GM18870 (cell line): ENCODE measurements around the gene MMP28.

ENCODE experiments used
- ATAC-seq: cut with Tn5 transposase; IDR thresholded peaks from one replicate; pipeline ENCODE4 v1.9.1; 2021; ENCODE audit warnings: moderate library complexity; ENCODE audit not compliant: unreplicated experiment

Gene MMP28, protein sequence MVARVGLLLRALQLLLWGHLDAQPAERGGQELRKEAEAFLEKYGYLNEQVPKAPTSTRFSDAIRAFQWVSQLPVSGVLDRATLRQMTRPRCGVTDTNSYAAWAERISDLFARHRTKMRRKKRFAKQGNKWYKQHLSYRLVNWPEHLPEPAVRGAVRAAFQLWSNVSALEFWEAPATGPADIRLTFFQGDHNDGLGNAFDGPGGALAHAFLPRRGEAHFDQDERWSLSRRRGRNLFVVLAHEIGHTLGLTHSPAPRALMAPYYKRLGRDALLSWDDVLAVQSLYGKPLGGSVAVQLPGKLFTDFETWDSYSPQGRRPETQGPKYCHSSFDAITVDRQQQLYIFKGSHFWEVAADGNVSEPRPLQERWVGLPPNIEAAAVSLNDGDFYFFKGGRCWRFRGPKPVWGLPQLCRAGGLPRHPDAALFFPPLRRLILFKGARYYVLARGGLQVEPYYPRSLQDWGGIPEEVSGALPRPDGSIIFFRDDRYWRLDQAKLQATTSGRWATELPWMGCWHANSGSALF

DNA sequence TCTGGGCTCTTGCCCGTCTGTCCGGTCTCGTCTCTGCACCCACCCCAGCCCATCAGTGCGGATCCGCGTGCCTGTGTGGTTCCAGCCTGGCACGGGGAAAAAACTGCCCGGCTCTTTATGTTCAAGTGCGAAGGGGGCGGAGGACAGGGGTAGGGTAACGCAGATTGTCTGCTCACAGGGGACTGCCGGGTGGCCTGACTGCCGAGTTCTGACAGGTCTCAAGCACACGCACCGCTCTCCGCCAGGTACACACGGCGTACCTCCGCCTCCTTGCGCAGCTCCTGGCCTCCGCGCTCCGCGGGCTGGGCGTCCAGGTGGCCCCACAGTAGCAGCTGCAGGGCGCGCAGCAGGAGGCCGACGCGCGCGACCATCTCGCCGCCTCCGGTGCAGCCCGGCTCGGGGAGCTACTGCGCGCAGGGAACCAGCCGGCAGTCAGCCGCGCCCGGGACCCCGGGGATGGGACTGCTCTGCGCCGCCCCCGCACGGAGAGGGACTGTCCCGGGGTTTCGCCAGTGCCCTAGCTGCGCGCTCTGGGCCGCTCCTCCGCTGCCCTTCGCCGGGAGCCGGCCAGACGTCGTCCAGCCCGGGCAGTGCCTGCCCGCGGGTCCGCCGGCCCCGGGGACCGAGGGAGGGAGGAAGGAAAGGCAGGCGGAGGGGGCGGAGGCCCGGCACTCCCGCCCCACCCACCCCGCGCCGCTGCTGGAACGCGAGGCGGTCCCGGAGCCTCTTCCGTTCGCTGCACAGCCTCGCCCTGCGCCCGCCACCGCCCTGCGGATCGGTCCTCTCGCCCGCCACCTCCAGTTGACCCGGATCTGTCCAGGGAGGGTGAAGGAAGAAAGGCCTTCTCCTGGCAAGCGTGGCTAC, at the start of gene MMP28:
Gene MMP28 (minus strand): TSS at position 635 of the 864 bp plus-strand sequence. CDS start 264 bp downstream, at position 371.
- no peak for ATAC-seq

DNA sequence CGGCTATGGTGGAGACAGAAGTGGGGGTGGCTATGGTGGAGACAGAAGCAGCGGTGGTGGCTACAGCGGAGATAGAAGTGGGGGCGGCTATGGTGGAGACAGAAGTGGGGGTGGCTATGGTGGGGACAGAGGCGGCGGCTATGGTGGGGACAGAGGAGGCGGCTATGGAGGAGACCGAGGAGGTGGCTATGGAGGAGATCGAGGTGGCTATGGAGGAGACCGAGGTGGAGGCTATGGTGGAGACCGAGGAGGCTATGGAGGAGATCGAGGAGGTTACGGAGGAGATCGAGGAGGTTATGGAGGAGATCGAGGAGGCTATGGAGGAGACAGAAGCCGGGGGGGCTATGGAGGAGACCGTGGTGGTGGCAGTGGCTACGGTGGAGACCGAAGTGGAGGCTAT, 49.1 kb upstream of the MMP28 start:
- no peak for ATAC-seq

DNA sequence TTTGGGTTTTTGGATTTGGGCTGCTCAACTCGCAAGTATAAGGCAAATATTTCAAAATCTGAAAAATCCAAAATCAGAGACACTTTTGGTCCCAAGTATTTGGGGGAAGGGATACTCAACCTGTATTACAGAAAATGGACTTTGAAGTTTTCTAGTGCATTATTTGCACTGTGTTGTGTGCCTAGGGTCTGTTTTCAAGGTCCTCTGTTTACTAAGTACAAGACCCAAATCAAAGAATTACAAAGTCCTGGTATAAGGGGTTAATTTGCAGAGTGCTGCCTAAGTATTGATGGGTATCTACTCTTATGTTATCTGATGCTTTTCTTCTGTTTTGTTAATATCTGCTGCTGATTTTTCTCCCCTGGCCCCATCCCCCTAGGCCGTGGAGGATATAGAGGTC, 48.3 kb upstream of the MMP28 start:
- ATAC-seq, result no peak

DNA sequence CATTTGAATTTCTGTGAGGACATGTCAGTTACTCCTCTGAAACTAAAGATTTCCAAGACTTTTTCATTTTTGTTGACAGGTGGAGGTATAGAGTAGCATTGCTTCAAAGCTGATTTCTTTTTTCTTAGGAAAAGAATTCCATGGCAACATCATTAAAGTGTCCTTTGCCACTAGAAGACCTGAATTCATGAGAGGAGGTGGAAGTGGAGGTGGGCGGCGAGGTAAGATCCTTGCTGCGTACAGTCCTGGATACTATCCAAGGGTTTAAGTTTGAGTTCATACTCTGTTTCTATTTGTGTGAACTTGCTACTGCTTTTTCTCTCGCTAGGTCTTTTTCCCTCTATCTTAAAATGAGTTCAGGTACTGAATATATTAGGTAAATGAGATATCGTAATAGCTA, 46.8 kb upstream of the MMP28 start:
- ATAC-seq, result no peak

DNA sequence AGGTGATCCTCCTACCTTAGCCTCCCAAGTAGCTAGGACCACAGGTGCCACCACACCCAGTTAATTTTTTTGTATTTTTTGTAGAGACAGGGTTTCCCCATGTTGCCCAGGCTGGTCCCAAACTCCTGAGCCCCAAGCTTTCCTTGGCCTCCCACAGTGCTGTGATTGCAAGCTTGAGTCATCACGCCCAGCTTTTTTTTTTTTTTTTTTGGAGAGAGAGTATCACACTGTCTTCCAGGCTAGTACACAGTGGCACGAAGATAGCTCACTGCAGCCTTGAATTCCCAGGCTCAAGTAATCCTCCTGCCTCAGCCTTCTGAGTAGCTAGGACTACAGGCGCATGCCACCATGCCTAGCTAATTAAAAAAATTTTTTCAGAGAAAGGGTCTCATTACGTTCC, 46.1 kb upstream of the MMP28 start:
- ATAC-seq, result no peak

DNA sequence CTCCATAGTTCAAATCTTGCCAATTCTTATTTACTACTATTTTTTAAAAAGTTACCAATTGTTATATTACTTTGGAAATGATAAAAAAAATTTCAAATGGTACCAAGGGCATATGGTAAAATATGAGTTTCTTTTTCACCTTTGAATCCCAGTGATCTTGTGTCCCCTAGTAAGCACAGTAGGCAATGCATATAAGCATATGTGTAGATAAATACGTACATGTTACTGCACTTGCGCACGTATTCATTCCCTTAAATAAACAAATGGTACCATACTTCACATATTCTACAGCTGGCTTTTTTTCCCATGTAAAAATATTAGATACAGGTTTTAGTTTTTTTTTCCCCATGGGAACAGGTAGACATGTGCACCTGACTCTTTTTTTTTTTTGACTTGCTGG, 45.7 kb upstream of the MMP28 start:
- no peak for ATAC-seq

DNA sequence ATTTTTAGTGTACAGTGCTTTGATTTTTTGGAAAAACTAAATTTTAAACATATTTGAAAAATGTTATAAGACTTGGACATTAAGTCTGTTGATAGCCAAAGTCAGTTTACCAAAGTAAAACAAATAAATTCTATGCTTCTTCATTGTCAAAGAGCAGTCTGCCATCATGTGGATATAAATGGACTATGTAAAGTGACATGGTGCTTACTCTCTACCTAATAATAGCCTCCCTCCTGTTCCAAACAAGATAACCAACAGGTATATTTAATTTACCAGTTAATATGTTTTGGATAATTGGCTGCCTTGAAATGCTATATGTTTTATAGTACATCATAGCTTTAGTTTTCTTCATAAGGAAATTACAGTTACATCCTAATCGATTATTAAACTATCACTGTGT, 29.8 kb upstream of the MMP28 start:
- no peak for ATAC-seq

DNA sequence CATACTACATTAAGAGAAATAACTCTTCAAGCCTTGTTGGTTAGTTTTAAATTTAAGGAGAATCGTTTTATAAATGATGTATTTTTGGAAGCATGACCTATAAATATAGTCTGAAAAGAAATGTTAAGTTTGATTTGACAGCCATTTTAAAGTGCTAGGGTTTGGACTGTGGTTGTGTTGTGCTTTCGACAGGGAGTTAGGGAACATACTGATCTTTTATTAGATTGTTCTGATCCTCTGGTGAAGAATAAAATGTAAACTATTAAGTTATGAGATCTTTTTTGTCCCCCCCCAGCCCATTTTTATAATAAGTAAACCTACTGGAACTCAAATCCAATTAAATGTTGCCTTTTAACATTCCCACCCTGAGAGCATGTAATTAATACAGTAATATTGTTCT, 25.9 kb upstream of the MMP28 start:
- no peak for ATAC-seq

DNA sequence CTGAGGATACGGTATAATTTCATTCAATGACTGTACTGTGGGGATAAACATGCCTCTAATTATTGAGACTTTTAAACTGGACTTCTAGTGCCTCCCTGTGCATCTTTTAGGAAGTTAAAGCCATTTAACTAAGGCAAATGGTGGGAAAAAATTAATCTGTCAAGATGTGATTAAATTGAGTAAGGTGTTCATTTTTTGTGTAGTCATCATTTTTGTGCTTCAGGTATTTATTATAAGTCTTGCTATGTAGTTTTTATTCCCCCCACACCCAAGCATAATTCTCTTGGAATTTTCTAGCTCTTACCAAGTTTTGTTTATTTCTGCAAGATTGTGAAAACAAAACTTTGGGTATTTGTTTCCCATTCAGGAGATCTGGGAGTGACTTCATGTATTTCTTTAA, 24.0 kb upstream of the MMP28 start:
- ATAC-seq, result no peak

DNA sequence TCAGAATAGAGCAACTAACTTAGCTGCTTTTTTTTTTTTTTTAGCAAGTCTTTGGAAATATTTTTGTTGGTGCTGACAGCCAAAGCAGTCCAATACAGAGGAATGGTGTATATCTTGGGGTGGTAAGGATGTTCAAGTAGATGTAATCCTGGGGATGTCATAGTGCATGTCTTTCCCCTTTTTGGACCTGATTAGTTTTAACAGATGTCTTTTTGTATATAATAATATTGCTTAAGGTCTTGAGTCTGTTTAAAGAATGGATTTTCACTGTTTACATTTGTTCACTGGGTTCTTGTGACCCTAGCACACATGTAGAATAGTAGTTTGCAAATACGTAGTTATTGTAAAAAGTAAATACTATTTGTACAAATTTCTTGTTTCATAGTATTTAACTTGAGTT, 21.8 kb upstream of the MMP28 start:
- no peak for ATAC-seq

DNA sequence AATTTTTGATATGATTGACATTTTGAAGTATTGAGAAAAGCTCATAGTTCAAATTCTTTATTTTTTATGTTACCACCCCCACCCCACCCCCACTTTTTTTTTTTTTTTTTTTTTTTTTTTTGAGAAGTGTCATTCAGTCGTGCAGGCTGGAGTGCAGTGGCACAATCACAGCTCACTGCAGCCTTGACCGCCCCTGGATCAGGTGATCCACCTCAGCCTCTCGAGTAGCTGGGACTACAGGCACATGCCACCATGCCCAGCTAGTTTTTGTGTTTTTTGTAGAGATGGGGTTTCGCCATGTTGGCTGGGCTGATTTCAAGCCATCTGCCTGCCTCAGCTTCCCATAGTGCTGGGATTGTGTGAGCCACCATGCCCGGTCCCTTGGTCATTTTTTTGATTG, 21.3 kb upstream of the MMP28 start:
- ATAC-seq, result no peak

DNA sequence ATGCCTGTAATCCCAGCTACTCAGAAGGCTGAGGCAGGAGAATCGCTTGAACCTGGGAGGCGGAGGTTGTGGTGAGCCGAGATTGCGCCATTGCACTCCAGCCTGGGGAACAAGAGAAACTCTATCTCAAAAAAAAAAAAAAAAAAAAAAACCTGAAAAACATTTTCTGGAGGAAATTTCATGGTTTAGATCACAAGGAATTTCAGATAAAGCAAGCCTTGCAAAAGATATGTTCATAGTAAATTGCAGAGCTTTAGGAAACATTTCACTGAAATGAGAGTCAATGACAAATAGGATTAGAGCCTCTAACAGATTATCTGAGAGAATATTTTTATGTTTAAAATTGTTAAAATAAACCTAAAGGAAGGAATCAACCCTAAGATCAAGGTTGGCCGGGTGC, 17.0 kb upstream of the MMP28 start:
- no peak for ATAC-seq

DNA sequence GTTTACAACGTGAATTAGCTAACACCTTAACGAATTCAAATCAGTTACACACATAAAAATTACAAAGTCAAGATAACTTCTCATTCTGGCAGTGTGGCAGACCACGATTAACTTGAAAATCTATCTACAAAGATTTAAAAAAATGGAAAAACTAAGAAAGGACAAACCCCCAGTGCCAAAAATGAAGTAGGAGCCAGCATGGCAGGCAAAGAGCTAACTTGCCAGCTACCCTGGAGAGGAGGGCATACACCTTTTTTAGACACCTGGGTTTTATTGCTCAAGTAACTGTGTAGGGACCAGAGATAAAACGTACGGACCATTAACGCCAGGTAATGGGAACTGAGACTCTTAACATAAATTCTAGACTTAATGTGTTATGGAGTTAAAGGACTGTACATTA, 16.3 kb upstream of the MMP28 start:
- ATAC-seq, result no peak

DNA sequence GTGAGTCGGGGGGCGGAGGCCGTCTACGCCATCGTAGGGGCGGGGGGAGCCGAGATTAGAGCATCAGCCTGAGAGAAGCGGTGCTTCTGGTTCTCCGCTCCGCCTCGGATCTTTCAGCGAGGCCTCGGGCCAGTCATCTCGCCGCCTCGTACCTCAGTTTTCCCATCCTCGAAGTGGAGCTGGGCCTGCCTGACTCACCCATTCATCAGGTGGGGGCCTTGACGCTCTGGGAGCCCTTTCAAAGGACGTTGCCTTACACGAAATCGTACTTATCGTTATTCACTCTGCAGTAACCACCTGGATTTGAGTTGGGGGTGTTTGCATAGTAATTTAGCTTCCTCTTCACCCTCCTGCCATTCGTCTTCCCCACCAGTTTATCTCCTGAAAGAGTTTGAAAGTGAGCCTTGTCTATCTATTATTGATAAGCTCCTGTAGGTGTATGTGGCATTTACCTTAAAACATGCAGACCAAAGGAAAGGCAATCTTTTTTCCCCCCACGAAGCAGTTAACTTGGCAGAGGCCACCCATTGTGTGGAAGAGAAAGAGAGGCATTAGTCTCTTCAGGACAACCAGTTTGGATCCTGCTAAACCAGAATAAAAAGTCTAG, 14.5 kb upstream of the MMP28 start:
- ATAC-seq, result no peak

DNA sequence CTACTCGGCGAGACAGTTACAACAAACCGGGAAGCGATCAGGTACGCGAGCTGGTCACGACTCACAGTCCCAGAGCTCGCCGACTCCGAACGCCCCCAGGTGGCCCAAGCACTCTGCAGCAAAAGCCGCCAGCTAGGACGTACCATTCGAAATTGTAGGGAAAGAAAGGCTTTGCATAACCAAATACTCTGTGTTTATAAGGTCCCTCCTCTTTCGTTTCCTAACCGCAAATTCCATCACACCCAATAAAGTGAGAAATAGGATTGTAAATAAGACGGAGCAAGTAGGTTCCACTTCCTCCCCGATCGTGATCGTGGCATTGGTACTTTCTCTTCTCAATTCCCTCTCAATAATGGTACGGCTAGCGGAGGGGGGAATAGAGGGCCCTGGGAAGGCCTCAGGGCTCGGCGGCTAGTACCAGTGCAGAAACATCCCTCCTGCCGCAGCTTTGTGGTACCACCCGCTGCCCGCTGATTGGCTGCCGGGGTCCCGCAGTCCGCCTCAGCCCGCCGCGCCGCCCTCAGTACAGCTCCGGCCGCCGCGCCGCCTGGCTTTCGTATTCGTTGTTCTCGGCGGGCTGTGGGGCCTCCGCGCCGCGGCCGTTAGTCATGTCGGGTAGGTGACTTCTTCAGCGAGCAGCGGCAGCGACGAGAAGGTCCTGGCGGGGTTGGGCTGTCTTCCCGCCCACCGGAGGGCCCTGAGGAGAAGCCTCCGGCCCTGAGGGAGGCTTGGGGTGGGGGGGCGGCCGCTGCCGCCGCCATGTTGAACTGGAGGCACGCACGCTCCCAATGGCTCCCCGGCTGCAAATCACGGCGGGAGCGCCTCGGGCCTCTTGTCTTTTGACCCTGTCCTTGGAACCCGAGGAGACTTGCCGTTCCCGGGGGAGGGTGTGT, 13.8 kb upstream of the MMP28 start, which contains the start of gene TAF15:
Gene TAF15 (plus strand): TSS at position 523 of the 893 bp plus-strand sequence. CDS start 86 bp downstream, at position 609.
- ATAC-seq, result peak; percentile 79

DNA sequence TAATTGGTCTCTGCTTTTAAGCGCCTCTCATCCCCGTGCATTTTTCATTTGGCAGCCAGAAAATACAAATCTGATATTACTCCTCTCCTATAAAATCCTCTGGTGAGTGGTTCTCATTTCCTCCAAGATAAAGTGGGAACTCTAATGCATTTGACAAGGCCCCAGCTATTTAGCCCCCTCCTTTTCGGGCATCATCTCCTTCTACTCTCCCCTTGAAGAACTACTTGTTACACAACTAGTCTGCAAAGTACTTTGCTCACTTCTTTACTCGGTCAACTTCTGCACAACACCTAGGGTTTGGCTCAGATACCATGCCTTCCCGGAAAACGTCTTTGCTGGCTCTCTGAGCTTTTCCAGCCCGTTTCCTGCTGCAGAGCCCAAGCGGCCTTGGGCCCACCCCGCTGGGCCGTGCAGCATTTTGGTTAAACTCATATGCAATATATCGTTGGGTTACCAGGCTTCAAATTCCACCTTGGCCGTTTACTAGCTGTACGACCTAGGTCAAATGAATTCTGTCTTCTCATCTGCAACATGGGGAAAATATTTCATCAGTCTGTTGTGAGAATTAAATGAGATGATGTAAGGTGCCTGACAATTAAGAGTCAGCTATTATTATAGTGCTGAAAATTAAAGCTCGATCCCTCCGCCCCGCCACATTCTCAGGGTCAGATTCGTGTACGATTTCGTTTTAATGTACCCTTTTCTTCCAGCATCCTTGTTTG, 13.0 kb upstream of the MMP28 start:
- no peak for ATAC-seq

DNA sequence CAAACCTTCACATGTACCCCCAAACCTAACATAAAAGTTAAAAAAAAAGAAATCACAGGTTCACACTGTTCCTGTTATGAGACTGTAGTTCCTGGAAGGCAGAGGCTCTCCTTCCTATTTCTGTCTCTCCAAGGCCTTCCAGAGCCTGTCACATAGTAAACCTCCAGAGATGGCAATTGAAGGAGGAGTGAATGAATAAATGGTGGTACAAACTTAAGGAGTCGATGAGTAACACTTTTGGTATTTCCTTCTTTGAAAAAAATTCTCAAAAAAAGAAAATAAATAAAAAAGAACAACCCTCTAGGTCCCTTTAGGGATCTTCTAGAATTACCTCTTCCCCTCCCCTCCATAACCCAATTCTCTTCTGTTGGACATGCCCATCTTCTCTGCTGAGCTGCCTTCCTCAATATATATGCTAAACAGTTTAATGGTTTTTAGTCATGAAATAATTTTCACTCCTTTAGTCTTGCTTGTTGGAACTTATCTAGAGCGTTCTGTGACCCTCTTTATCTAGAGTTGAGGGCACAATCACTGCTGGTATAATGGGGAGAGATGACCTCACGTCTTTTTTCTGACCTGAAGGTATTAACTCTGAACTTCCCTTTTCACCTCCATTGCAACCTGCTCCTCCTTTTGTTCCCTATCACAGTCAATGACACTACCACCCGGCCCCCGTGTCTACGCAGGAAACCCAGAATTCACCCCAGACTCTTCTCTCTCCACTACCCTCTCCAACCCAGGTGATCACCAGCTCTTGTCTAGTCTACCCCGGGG, 12.1 kb upstream of the MMP28 start:
- ATAC-seq, result no peak

DNA sequence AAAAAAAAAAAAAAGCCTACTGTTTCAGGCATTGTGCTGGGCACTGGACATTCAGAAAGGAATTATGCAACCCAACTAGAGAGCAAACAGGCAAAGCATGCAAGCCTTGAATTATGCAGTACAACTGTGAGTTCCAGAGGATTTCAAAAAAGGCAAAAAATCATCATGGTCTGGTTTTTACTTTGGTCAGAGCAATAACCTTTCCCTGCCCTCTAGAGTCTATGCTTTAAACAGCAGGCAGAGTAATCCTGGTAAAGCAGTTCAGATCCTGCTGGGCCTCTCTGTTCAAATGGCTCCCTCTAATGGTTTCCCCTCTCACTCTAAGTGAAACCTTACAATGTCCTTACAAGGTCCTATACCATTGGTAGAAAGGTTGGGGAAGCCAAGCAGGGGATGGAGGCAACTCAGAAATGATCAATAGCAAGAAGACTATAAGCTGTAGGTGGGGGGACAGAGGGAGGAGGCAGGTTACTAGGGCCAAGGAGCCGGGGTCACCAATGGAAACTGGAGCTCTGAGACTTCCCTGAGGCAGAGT, 9.3 kb upstream of the MMP28 start:
- no peak for ATAC-seq
